ENCODE results near the gene RIOK1. TPM values are rescaled to one million over a fixed set of nuclear protein-coding genes. Genes with fewer than 3 reads are reported as not detected.

The RIOK1 gene
- total and polyA plus RNA-seq, 2 of the 13 experiments (the other 11 are each of a cell fraction or from before 2014, with no cell fraction given) = 9.4 to 37.8 TPM

- TF ChIP-seq HNF1A (IDR thresholded peaks at IDR 0.05; ENCODE audit: low read depth) = no peak
- TF ChIP-seq HNF1A (CRISPR knock-in tag; IDR thresholded peaks at IDR 0.05; ENCODE audit: borderline replicate concordance) = no peak
- TF ChIP-seq RARA (CRISPR knock-in tag; IDR thresholded peaks at IDR 0.05) = peak; percentile 39
- peak; percentile 25 for TF ChIP-seq ZNF883 (CRISPR knock-in tag; IDR thresholded peaks at IDR 0.05; ENCODE audit: not compliant biosample characterization)
- 0 out of 2 replicates have a peak, but pooled peaks have one; percentile 15 for TF ChIP-seq NKX3-1 (CRISPR knock-in tag; IDR thresholded peaks at IDR 0.05)
- no peak for TF ChIP-seq CCAR2 (optimal IDR thresholded peaks at IDR 0.05; ENCODE audit: low read depth, low read length)
- TF ChIP-seq ZNF232 (CRISPR knock-in tag; IDR thresholded peaks at IDR 0.05; ENCODE audit: borderline replicate concordance) = no peak
- TF ChIP-seq TGIF2 (CRISPR knock-in tag; IDR thresholded peaks at IDR 0.05) = no peak
- no peak for TF ChIP-seq SIN3B (IDR thresholded peaks at IDR 0.05; ENCODE audit: low read length)
- no peak for TF ChIP-seq ZNF124 (CRISPR knock-in tag; IDR thresholded peaks at IDR 0.05)
- no peak for TF ChIP-seq ZNF740 (CRISPR knock-in tag; IDR thresholded peaks at IDR 0.05)
- TF ChIP-seq POLR2AphosphoS5 (IDR thresholded peaks at IDR 0.05; ENCODE audit: low read depth, low read length) = no peak
- peak; percentile 61 for TF ChIP-seq SMC3 (IDR thresholded peaks at IDR 0.05; ENCODE audit: low read length)
- TF ChIP-seq ZIK1 (CRISPR knock-in tag; IDR thresholded peaks at IDR 0.05; ENCODE audit: borderline replicate concordance, low read depth) = no peak
- TF ChIP-seq ATF4 (CRISPR knock-in tag; IDR thresholded peaks at IDR 0.05) = no peak
- TF ChIP-seq KLF15 (CRISPR knock-in tag; IDR thresholded peaks at IDR 0.05; ENCODE audit: borderline replicate concordance) = no peak
- TF ChIP-seq ZNF563 (CRISPR knock-in tag; IDR thresholded peaks at IDR 0.05) = no peak
- no peak for TF ChIP-seq ZBTB33 (CRISPR knock-in tag; IDR thresholded peaks at IDR 0.05)
- no peak for TF ChIP-seq SSRP1 (CRISPR knock-in tag; IDR thresholded peaks at IDR 0.05)
- 0 out of 2 replicates have a peak, but pooled peaks have one; percentile 31 for TF ChIP-seq MXD1 (CRISPR knock-in tag; IDR thresholded peaks at IDR 0.05)
- peak; percentile 66 for TF ChIP-seq SAP130 (CRISPR knock-in tag; IDR thresholded peaks at IDR 0.05; ENCODE audit: low read depth)
- no peak for TF ChIP-seq ZNF263 (CRISPR knock-in tag; IDR thresholded peaks at IDR 0.05)
Observed at GRCh38 chr6:7446619-7447325, 57.2 kb downstream of the RIOK1 start (continued).

Data from HepG2 (cell line).